ENCODE data around the gene KATNB1.
"Not testable (repeated sequence)": the region's sequence is repeated elsewhere in the genome, so short reads cannot be mapped to it uniquely, and the experiment has no call there.

Gene KATNB1

GRCh38 chr16:57725976-57726375, 9.6 kb upstream of the KATNB1 start:
- DNase-seq (ENCODE audit: low spot score), result no peak

DNA sequence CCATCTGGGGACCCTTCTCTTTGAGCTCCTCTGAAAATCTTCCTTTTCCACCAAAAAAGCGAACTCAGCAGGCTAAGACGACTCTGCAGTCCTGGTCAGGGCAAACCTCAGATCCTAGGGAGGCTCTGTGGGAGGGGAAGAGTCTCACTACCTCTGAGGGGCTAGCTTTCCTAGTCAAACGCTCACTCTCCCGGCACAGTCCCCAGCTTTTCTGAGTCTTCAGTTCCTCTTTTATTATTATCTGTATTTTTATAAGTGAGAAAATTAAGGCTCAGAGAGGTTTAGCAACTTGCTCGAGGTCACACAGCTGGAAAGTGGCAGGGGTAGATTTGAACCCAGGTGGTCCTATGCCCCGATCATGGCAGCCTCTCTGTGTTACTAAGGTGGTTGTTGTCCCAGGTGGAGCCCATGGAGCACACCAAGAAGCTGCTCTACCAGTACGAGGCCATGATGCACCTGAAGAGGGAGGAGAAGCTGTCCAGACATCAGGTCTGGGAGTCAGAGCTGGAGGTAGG, 9.1 kb upstream of the KATNB1 start:
- DNase-seq (ENCODE audit: low spot score), result no peak

DNA sequence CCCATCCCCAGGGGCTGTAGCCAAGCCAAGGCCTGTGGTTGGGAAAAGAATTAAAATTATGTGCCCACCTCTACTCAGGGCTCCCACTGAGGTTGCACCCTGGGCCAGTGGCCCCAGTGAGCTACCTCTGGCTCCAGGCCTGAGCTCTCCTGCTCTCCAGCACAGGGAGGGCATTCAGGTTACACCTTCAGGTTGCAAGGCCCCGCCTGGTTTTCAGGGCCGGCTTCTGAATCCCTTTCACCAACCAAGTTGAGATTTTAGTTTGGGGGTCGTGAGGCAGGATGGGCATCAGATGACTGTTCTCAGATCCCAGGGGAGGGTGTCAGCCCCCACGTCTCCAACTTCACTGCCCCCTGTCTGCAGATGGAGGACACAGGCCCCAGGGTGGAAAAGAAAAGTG, 8.0 kb upstream of the KATNB1 start:
- no peak for DNase-seq (ENCODE audit: low spot score)

GRCh38 chr16:57728336-57729181, 7.0 kb upstream of the KATNB1 start:
- DNase-seq (ENCODE audit: low spot score), result no peak

DNA sequence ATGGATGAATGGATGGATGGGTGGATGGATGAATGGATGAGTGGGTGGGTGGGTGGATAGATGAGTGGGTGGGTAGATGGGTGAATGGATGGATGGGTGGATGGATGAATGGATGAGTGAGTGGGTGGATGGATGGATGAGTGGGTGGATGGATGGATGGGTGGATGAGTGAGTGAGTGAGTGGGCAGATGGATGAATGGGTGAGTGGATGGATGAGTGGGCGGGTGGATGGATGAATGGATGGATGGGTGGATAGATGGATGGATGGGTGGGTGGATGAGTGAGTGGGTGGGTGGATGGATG, 6.4 kb upstream of the KATNB1 start:
- no peak for DNase-seq (ENCODE audit: low spot score)

GRCh38 chr16:57729852-57730251, 5.7 kb upstream of the KATNB1 start:
- not testable (repeated sequence) for DNase-seq (ENCODE audit: low spot score)

GRCh38 chr16:57730771-57731730, 4.5 kb upstream of the KATNB1 start:
- no peak for DNase-seq (ENCODE audit: low spot score)

DNA sequence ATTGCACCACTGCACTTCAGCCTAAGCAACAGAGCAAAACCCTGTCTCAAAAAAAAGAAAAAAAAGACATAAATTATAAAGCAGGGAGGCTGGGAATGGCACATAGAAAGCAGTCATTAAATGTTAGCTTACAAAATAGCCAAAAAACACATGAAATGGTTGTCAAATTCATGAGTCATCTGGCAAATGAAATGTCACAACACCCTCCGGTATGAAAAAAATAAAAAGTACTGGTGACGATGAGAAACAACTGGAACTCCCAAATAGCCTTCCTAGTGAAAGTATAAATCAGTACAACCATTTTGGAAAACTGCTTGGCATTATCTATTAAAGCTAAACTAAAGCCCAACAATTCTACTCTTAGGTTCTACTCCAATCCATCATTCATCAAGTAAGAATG, 3.5 kb upstream of the KATNB1 start:
- DNase-seq (ENCODE audit: low spot score), result no peak

- no peak for DNase-seq (ENCODE audit: low spot score)
Measured at GRCh38 chr16:57732714-57733113, 2.9 kb upstream of the KATNB1 start.

DNA sequence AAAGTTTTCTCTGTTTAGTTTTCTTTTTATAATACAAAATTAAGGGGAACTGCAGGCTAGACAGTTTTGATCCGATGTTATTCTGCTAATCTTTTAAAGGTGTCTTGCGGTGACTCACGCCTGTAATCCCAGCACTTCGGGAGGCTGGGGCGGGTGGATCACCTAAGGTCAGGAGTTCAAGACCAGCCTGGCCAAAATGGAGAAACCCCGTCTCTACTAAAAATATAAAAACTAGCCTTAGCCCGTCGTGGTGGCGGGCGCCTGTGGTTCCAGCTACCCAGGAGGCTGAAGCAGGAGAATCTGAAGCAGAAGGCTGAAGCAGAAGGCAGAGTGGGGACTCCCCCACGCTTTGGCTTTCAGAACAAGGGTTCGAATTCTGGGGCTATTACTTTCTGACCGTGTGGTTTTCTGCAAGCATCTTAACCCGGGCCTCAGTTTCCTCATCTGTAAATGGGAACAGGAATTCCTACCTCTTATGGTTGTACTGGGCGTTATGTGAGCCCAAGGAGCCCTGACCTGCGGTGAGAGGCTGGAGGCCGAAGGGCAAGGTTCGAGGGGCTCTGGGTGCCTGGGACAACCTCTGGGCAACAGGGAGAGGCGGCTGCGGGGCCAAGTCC, 1.2 kb upstream of the KATNB1 start:
- no peak for DNase-seq (ENCODE audit: low spot score)

- DNase-seq (ENCODE audit: low spot score), result peak; percentile 100
Measured at GRCh38 chr16:57734925-57735754, 430 bp upstream of the KATNB1 start.

GRCh38 chr16:57736419-57737351, 1.1 kb downstream of the KATNB1 start:
- DNase-seq (ENCODE audit: low spot score), result peak; percentile 47

GRCh38 chr16:57738844-57739243, 3.3 kb downstream of the KATNB1 start:
- DNase-seq (ENCODE audit: low spot score), result no peak

DNA sequence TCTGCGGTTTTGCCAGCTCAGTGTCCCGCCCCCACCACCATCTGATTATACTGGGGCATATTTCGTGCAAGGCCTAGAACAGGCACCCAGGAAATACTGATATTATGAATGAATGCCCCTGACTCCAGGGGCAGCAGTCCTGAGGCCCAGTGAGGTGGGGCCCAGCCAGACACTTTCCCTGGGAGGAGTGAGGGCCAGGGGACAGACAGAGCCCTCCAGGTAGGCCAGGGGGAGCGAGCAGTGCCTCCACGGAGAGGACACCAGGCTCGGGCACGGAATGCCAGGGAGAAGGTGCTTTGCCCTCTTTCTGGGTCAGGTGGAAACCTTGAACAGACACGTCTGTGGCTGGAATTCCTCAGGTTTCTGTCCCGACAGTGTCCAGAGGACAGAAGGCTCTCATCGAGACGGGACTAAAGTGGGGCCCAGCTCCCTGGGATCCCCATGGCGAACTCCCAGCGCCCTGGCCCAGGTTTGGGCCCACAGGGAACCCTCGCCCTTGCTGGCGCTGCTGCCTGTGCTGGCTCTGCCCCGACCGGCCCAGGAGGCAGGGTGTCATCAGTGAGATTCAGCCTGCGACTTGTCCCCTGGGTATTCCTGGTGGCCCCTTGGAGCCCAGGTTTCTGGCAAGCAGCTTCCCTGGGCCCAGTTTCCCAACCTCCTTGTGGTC, 4.3 kb downstream of the KATNB1 start:
- no peak for DNase-seq (ENCODE audit: low spot score)

DNA sequence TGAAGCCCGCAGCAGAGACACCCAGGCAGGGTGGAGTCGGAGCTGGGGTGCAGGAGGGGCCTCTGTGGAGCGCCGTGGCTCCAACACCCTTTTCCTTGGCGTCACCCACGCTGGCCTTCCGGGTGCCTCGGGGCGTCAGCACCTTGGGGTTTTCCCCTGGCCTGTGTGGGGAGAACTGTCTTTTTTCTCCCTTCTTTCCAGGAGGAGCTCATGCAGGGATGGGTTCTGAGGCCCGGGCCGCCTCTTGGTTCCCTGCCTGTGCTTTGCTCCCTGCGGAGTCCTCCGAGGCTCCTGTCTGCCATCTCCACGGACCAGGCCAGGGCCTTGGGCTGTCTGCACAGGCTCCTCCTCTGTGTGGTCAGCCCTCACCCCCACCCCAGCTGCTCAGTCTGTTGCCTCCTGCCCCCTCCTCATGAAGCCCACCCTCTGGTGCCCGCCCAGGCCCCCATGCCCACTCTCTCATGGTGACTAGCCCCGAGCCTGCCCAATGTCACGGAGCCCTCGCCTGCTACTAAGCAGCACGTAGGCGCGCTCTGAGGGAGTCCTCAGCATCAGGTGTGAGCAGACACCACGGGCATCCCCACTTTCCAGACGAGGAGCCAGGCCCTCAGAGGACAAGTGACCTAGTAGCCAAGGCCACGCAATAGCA, 5.0 kb downstream of the KATNB1 start:
- DNase-seq (ENCODE audit: low spot score), result no peak

DNA sequence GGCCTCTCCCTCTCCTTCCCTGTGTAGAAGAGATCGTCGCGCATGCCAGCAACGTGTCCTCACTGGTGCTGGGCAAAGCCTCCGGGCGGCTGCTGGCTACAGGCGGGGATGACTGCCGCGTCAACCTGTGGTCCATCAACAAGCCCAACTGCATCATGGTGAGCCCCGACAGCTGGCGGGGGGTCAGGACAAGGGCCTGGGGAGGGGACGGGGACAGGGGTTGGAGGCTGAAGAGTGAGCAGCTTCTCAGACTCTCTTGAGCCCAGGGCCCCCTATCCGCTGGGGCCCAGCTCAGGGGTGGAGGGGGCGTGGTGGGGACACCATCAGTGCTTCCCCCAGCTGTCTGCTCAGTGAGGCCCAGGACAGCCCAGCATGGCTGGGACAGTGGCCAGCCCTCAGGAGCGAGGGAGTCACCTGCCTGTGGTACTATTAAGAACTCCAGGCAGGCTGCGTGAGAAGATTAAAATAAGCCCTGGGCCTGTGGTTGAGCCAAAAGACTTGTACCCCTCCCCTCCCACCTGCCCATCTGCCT, 6.2 kb downstream of the KATNB1 start:
- no peak for DNase-seq (ENCODE audit: low spot score)

DNA sequence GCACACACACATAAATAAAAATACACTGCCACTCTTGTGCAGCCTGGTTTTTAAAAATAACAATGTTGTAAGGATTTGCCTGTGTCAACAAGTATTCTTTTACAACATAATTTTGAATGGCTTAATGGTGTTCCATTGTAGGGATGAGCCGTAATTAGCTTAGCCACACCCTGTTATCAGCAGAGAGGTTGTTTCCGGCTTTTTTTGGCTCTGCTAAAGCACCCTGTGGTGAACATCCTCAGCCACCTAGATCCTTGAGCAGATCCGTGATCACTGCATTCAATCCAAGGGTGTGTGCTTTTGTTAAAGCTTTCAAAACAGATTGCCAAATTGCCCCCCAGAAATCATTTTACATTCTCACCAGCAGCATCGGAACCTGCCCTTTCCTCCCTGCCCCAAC, 7.0 kb downstream of the KATNB1 start:
- no peak for DNase-seq (ENCODE audit: low spot score)

DNA sequence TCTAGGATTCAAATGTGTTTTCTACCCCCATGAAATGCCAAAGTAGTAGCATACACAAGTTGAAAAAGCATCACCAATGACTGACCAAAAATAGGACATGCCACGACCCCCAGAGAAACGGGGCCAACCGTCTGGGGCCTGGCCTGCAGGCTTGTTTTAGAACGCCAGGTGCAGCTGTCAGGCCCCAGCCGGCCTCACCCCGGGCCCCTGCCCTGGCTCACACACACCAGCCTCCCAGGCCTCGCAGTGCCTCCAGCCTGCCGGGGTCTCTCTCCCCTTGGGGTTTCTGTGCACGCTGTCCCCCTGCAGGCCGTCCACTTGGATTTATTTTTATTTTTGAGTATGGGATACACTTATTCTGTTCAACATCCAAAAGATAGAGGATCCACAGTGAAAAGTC, 7.9 kb downstream of the KATNB1 start:
- no peak for DNase-seq (ENCODE audit: low spot score)
